Midbrain (tissue), 1 donor: ENCODE measurements around the gene PARD6G.

Source experiments
- DNase-seq: peaks from one replicate; lab custom pipeline; 2025; lab: John Stamatoyannopoulos, UW

PARD6G gene

DNA sequence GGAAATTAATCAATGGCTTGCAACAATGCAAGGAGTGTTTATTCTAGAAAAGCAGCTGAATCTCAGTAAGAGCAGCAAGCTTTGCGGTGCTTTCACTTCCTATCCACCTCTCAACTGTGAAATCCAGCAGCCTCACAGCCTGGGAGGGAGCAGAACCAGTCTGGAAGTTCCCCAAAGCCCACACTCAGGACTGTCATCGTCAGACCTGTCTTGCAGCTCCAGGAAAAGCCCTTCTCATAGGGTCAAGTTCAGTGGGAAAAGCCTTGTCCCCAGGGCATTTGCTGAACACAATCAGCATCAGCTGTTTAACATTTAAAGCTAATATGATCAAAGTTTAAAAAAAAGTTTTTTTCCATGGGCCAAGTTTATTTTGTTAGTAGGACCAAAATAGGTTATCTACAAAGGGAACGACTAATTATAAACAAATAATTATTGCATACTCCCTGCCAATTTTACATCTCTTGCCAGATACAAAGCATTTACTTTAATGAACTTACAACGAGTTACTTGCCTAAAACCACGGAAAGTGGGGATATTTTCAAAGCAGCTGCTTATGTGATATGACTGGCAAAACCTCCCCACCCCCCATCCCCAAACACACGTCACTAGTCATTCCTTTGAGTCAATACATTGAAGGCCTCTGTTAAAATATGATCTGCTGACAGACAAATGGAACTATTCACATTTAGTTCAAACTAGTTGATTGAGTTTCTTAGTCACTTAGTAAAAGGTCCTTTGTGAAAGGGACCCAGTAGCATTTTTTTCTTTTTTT is 36.8 kb downstream of the PARD6G start:
- DNase-seq = no peak

DNA sequence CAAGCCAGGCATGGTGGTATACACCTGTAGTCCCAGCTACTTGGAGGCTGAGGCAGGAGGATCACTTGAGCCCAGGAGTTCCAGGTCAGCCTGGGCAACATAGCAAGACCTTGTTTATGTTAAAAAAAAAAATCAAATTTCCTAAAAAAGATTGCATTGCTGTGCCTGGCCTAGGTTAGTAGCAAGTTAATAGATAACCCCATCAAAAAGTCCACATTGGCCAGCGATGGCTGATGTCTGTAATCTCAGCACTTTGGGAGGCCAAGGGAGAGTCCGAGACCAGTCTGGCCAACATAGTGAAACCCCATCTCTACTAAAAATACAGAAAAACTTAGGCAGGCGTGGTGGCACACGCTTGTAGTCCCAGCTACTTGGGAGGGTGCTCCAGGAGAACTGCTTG is 38.7 kb downstream of the PARD6G start:
- no peak for DNase-seq

DNA sequence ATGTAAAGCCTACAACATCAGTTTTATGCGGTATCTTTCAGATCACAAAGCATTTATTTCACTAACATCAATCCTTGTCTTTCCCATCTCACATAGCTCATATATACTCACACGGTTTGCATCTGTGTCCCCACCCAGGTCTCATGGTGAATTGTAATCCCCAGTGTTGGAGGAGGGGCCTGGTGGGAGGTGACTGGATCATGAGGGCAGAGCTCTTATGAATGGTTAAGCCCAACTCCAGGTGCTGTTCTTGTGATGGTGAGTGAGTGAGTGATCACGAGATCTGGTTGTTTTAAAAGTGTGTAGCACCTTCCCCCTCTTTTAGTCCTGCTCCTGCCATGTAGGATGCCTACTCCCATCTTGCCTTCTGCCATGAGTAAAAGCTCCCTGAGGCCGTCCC is 42.0 kb downstream of the PARD6G start:
- no peak for DNase-seq

DNA sequence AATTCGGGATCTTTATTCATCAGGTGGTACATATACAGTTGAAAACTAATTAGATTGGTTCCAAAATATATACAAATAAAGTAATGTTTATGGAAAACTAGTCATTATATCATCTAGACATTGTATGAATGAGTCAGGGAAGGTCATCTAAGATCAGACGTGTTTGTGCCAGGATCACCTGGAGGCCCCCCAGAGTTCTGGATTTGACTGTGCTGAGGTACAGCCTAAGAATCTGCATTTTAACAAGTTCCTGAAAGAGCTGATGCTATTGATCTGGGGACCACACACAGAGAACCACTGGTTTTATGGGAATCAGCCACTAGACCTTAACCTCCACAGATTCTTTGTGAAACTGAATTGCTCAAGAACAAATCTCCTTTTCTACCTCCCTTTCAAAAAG is 43.2 kb downstream of the PARD6G start:
- DNase-seq = no peak

DNA sequence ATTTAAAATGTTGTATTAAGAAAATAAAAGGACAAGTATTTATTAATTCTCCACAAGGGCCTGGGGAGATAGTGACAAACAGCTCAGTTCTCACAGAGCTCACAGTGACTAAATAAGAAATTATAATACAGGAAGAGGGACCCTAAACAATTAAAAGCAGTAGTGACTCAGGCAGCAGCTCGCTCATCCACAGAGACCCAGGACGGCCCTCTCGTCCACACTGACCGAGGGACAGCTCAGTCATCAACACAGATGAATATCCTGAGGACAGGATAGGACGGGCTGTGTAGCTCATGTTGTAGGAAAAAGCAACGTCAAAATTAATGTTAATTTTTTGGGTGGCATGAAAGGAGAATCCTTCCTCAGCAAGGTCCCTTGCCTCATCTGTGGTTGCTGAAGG is 44.1 kb downstream of the PARD6G start:
- no peak for DNase-seq

DNA sequence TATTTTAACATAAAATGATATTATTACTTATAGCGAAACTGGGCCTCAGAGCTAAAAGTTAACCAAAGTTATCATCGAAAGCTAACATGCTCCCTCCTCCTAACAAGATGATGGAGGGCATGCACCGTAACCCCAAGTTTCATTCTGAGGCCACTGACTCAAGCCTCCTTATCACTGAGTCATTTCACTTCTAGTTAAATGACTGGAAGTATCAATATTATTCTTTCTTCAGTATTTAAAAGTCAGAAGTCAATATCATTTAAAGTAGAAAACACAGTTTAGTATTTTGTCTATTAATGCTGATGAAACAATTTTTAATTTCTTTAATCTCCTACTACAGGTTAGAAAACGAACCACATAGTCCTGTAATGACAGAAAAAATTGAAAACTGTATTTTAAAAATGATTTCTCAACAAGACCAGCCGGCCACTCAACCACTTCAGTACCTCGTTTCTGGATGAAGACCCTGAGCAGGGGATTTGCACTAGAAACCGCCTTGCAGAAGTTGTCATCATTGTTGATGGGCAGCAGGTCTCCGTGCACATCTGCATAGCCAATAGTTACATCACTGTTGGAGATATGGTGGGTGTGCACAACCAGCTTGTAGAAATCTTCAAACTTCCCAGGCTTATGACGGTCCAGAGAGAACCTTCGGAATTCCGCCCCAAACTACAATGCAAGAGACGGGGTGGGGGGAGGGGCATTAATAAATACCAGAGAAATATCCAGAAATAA is 44.9 kb downstream of the PARD6G start:
- DNase-seq = no peak

DNA sequence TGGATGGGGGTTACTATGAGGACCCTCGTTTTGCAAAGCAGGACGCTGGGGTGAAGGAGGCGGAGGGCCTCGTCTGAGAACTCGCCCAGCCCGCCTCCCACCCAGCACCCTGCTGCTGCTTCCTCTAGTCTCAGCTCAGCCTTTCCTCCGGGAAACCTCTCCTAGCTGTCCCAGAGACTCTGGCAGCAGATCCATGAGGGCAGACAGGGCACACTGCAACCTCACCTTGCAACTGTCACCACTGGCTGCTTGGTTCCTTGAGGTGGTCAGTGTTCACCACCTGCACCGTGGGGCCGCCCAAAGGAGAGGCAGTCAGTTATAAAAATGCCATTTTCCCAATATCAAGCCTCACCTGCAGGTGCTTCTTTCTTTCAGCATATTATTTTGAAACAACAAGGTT is 45.6 kb downstream of the PARD6G start:
- no peak for DNase-seq

DNA sequence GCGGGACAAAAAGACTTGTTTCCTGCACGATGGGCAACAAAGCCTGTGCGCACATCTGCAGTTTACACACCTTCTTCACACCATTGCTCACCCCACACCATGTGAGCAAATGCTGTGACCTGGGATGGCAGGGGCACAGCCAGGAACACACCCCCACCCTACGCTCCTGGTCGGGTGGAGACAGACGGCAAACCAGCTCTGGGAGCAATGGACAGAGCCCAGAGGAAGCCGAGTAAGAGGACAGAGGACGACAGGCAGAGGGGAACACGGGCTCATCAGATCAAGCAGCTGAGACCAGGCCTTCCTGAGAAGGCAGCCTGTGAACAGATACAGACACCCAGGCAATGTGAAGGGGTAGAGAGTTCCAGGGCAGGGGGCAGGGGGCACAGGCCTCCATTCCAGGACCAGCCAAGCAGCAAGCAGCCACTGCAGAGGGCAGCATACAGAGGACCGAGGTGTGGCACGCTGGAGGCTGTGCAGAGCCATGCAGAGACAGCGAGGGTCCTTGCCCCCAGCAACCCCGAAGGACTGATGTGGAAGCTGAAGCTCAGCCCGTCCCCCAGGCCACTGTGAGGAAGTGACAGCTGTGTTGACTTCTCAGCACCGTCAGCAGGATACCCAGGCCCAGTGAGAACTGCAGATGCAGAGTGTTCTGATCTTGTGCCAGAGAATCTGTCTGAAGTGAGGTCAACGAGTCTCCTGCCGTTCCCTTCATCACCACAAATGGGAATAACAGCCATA is 46.2 kb downstream of the PARD6G start:
- DNase-seq = no peak

DNA sequence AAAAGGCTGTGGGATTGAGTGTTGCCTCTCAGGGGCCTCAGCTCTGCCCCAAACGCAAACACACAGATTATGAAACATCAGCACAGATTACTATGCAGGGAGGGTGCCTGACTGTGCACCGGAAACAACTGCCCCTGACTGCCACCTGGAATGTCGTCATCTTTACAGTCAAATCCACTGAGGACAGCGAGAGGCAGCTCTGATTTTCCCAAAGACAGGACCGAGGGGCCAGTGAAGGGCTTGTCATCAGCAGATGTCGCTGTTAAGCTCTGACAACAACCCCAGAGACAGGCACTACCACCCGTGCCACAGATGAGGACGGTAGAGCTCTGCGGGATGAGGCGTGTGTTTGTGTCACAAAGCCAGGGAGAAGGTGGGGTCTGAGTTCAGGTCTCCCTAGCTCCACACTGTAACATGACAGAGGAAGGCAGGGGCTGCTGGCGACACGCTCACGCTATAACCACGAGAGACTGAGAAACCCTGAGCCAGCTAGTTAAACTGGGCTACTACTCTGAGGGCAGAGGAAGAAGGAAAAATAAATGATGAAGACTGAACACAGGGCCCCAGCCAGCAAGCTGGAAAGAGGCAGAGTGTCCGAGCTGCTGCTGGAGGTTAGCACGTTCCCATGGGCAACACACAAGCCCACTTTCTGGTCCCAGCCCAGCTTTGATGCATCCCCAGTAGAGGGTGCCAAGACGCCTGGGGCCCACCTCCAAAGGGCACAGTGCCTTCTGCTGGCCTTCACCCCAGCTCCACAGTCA is 47.0 kb downstream of the PARD6G start:
- DNase-seq = peak; percentile 75

DNA sequence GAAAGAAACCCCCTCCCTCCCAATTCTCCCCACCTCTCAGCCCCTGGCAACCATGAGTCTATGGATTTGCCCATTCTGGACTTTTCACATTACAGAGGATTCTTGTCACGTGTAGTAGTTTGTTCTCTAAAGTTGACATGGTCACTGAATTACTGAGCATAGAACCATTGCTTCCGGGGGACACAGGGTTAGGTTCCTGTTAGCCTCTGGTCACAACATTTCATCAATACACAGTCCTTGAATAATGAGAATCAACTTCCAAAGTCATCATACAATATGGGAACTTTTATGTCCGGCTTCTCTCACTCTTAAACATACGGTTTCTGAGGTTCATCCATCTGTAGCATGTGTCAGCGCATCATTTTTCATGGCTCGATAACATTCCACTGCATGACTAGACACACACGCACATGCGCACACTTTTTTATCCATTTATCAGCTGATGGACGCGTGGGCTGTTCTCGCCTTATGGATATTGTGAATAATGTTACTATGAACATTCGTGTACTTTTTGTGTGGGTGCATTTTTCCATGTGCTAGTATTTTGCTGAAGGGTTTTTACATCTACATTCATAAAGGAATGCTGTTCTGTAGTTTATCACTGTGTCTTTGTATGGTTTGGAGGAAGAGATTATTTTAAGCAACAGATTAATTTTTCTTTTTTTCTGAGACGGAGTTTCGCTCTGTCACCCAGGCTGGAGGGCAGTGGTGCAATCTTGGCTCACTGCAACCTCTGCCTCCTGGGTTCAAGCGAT is 48.1 kb downstream of the PARD6G start:
- no peak for DNase-seq

DNA sequence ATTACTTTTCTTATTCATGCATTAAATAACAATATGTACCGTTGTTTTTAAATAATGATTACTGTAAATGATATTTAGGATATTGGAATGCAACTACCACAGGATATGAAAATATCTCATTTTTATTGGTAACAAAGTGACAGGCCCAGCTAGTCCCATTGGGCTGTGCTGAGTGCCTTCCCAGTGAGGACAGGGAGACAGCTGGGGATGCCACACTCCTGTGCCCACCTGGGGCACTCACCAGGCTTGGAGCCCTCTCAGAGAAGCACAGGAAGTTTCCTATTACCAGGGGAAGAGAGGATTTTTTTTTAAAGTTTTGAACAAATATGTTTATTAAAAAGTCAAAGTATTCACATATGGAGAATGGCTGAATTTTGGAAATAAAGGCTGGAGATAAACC is 48.9 kb downstream of the PARD6G start:
- no peak for DNase-seq

DNA sequence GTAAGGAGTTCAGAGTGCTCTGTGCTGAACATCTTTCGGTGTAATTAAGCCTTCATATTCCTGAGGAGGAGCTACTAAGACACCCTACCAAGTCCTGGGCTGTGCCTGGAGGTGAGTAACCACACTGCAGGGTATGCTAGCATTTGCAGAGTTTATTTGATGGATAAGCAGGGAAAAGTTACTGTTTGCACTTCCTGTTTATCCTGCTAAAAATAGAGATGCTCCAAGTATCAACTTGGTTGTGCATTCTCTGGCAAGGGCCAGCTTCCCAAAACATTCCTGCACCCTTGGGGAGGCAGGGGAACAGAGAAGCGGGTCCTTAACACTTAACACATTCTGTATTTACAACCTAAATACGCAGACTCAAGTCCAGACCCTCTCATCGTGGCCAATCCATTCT is 49.8 kb downstream of the PARD6G start:
- no peak for DNase-seq

DNA sequence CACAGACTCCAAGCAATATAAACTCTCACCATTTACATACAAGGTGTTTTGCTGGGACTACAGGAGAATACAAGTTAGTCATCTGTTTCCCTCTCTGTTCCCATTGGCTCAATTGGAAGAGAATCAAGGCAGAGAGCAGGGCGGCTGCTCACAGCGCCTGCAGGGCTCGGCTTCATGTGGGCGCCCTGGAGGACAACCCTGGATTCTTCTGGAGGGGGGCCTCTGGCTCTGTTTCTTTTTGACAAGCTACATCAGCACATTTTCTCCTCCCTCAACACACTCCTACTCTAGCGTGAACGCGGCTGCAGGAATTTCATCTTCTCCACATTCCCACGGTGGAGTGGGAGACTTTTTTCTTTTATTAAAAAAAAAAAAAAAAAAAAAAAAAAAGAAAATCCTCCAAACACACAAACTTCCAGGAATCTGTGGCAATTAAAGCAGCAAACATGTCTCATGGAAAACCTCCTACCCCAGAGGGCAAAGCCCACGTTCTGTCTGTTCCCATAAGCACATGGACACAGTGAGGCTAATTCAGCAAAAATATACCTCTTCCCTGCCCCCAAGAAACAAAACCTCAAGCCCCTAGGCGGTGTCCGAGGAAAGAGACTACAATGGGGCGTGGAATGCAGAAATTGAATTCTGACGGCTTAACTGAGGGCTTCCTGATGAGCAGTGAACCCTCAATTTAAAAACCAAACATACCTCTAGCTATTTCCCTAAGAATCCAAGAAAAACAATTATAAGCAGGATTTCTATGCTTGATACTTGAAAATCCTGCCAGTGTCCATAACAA is 50.6 kb downstream of the PARD6G start:
- DNase-seq = no peak

DNA sequence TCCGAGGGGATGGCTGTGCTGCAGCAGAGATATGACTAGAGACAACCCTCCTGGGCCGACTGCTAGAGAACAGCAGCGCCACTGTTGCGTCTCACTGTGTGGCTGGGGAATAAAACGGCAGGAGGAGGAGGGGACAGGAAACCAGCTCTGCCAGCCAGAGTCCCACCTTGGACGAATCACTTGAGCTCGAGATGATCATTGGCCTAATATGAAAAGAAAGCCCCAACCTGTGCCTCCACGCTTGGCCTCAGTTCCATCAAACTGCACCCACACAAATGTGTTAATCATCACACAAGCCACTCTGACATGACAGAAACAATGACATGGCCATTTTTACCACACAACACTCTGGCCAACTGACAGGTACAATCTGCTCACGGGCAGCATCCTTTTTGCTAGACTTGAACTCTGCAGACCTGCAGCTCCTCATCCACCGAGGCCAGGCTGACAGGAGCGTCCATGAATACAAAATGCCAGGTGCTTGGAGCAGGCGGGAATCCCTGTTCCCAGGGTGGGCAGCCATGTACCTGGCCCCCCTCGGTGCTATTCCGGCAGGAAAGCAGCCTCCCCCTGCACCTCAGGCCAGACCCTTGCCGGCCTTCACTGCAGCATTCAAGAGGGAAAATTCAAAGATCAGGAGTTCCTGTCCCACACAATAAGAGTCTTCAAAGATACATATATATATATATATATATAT is 52.3 kb downstream of the PARD6G start:
- no peak for DNase-seq

DNA sequence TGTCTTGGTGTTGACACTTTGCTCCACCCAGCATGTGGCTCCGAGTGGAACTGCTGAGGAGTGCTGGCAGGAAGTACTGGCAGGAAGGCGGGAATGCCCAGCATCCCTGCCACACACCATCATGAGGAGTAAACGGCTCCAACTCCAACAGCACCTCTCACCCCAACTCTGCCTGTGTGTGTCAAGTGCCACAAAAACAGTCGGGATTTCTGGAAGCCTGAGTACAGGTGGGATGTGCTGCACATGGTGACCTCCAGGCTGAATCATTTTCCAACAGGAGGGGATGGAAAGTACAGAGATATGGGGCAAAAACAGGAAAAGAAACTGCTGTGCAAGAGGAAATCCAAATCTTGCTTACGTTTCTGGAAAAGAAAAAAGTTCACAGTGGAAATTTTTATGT is 53.6 kb downstream of the PARD6G start:
- no peak for DNase-seq

DNA sequence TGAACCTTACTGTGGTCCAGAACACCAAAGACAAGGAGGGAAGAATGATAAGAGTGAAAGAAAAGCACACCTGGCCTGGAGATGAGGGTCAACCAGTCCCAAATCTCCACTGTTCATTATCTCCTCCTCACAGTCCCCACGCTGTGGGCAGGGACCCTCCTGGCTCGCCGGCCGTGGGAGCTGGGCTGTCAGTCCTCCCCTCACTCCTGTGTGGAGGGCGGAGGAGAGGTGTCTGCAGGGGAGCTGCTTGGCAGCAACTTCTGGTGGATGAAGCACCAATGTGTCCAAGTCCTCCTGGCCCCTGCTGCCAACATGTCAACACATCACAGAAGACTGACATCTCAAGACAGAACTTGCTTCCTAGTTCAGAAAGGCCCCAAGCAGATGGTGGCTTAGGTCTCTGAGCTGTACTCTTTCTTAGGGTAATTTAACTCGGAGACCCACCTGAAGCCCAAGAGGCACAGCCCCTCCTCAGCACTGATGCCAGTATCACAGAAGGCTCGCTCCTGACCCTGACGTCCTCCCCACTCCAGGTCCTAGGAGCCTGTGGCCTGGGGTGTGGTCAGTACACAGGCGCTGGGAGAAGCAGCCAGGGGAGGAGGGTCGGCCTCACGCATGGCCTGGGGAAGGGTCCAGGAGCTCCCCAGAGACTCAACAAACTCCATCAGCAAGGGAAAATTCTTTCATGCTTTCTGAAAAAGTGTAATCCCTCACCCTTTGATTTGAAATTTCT is 54.5 kb downstream of the PARD6G start:
- DNase-seq = no peak

DNA sequence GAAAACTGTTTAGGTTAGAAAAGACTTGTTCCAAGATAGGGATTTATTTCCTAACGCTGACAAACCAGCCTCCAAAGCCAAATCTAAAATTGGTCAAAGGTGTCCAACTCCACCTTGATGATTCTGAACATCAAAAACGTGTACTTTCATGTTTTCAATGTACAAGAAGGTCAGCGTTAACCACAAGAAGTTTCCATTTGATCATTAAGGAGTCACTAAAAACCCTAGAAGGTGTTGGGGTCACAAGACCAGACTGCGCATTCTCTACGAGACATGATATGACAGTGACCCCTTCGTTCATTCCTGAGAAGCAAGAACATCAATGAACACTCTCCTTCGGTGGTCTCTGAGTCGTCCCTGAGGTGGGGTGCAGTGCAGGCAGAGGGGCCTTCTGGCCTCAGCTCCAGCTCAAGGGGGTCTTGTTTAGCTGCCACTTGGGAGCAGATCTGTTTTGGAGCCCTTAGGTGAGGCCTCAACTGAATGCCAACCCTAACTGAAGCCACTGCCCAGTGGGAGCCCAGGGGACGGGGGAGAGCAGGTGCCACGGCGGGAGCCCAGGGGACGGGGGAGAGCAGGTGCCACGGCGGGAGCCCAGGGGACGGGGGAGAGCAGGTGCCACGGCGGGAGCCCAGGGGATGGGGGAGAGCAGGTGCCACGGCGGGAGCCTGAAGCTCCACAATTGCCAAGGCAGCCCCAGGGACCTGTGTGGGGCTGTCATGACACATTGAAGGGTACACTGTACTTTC is 55.2 kb downstream of the PARD6G start:
- no peak for DNase-seq

DNA sequence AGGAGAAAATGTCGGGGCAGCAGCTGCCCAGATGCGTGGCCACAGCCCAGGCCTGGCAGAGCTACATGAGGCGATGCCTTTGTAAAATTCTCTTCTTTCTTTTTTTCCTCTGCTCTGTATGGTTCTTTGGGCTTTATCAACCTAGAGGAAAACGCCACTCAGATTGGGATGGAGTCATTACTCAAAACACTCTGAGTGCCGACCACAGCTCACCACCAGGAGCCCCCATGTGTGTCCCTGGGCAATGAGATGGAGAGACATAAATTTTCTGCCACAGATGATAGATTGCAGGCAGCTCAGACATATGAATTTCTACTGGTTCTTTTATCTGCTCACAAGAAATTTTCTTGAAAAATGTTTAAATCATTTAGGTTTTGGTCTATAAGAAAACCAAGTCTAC is 56.0 kb downstream of the PARD6G start:
- DNase-seq = no peak

DNA sequence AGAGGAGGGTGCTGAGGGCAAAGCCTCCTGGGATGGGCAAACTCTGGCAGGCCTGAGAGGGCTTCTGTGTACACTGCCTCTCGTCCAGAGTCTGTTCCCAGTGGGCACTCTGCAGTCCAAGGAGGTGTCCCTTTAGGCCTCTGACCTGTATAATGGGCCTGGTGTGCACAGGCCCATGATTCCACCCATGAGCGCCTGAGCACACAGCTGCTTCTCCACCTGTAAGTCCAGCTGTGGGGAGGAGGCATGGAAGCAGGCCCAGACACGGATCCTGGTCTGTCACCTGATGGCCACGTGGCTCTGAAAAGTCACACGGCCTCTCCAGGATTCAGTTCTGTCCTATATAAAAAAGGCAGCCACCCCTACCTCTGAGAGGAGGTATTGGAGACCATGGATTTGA is 57.0 kb downstream of the PARD6G start:
- DNase-seq = no peak
